NOMO-1 treated with dmso at 0.1 percent for 144 hours (cell line): ENCODE results near the gene GRIN3B.

ENCODE experiments used
- DNase-seq: peaks from one replicate; lab custom pipeline; 2025; ENCODE audit not compliant: unreplicated experiment; lab: John Stamatoyannopoulos, UW

GRIN3B gene

DNA sequence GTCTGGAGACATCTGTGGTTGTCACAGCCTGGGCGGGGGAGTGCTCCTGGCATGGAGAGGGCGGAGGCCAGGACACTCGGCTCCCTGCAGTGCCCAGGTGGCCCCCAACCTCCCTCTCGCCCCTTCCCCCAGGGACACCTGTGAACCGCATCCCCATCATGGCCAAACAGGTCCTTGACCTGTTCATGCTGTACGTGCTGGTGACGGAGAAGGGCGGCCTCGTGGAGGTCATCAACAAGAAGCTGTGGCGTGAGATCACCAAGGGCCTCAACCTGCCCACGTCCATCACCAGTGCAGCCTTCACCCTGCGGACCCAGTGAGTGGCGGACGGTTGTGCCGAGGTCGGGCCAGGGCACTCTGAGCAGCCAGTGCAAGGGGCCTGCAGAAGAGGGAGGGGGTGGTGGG is 36.1 kb upstream of the GRIN3B start:
- DNase-seq, result no peak

DNA sequence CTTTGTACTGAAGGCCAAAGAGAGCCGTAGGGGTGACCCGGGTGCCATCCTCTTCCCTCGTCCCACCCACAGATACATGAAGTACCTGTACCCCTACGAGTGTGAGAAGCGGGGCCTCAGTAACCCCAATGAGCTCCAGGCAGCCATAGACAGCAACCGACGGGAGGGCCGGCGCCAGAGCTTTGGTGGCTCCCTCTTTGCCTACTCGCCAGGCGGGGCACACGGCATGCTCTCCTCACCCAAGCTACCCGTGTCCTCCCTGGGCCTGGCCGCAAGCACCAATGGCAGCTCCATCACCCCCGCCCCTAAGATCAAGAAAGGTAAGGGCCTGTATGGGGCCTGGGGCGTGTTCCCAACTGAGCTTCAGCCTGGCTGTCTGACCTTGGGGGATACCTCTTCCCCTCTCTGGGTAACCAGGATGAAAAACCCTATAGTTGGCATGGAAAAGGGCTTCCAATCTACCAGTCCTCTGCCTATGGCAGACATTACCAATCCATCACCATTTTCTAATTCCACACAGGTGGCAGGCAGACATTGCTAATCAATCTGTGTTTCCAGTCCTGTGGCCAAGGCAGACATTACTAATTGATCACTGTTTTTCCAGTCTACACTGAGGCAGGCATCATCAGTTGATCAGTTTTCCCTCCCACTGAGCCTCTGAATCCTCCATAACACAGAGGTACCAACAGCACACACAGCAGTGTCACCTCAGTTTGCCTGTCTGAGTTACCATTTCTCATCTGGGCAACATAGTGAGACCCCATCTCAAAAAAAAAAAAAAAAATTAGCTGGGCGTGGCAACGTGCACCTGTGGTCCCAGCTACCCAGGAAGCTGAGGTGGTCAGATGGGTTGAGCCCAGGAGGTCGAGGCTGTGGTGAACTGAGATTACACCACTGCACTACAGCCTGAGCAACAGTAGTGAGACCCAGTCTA is 35.2 kb upstream of the GRIN3B start:
- DNase-seq, result no peak

DNA sequence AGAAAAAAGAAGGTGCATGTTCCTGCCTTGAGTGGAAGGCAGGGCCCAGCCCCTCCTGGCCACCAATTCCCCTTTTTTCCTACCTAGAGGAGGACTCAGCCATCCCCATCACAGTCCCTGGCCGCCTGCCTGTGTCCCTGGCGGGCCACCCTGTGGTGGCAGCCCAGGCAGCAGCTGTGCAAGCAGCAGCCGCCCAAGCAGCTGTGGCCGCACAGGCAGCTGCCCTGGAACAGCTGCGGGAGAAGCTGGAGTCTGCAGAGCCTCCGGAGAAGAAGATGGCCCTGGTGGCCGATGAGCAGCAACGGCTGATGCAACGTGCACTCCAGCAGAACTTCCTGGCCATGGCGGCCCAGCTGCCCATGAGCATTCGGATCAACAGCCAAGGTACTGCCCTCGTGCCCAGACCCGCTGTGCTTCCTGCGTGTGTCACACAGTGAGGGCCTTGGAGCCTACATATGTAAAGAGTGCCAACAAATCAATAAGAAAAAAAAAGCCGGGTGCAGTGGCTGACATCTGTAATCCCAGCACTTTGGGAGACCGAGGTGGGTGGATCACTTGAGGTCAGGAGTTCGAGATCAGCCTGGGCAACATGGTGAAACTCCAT is 33.6 kb upstream of the GRIN3B start:
- DNase-seq, result no peak

DNA sequence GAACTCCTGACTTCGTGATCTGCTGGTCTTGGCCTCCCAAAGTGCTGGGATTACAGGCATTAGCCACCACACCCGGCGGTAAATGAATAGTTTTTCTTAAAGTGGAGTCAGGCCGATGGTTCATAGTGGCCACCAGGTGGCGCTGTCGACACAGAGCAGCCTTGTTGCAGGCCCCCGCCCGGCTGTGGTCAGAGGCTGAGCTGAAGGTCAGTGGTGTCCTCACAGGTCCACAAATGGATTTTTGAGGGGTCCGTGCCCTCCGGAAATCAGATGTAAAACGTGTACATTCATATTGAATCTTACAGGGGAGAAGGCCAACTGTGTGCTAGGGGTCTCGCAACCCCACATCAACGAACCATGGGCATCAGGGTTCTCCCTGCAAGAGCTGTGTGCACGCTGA is 29.5 kb upstream of the GRIN3B start:
- DNase-seq, result no peak

DNA sequence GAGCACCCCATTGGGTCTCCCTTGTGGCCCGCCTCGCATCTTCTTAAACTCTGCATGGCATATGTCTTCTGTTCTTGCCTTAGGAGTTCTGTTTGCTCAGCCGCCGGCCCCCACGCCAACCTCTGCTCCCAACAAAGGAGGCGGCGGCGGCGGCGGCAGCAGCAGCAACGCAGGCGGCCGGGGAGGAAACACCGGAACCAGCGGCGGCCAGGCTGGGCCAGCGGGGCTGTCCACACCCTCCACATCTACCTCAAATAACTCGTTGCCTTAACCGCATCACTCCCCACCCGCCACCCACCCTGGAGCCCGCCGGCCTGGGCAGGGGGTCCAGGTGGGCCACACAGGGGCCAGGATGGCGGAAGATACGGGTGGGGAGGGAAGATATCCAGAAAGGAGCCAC is 28.4 kb upstream of the GRIN3B start:
- no peak for DNase-seq

DNA sequence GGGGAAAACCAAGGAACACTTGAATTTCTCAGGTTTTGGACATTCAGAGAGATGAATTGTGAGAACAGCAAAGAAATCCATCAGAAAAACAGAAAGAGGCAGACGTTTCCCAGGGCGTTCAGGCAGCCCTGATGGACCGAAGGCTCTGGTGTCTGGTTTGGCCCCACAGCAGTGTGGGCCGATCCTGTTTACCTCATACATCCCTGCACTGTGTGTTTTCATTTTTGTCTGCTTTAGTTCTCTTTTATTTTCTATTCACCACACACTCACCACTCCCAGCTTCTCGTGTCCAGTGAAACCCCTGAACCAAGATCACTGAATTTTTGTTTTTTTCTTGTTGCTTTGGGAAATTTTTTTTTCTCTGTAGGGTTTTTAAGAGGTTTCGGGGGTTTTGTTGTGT is 27.9 kb upstream of the GRIN3B start:
- no peak for DNase-seq

DNA sequence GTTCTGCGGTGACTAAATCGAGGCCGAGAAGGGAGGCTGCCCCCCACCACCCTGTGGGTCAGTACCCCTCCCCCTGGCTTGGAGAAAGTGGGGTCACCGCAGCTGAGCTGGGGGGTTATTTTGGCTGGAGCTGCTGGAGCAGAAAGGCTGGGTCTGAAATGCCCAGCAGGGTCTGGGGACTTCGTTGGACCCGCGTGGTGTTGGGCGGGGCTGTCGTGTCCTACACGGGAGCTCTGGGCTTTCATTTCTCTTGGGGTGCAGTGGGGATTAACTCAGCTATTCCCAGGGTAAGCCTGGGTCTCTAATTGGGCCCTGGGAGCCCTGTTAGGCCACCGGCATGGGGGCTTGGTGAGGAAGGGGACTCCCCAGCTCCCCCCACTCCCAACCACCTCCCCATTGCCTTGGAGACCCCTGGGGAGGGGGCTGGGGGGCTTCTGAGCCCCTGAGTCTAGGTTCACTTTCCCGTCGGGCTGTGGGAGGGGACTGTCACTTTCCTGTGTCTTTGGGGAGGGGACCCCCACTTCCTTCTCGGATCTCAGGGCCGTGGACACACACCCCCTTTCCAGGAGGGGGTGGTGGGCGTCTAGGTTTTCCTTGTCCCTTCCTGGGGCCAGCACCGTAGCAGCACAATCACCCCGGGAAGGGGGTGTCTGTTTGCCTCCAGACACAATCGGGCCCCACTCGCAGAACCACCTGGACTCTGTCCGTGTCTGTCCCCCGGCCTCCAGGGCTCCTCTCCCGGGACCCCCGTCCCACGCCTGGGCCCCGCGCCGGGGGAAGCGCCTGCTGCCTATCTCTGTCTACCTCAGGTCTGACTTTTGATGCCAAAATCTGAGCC is 26.3 kb upstream of the GRIN3B start:
- no peak for DNase-seq

DNA sequence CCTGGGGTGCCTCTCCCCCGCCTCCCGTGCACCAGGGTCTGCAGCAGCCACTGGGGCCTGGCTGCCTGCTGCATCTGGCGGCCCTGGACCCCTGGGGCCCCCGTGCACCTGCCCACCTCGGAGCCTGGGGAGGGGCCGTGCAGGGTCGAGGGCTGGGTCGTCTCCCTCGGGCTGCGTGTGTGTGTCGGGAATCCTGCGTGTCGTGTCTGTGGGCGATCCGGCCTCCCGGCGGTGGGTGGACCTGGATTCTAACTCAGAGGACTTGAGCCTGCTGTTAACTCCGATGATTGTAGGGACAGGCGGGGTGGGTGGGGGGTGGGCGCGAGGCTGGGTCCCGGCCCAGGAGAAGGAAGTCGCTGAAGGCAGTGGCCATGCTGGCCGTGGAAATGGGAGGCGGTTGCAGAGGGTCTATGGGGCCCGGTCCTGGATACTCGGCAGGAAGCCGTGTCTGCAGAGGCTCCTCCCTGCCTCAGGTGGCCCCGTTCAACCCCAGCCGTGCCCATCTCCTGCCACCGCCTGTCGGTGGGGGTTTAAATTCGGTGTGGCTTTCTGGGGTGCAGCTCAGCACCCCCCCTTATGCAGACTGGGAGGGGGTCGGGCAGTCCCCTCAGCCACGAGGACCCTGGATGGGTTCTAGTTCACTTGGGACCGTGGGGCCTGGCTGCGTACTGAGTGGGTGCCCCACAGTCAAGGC is 25.5 kb upstream of the GRIN3B start:
- no peak for DNase-seq

DNA sequence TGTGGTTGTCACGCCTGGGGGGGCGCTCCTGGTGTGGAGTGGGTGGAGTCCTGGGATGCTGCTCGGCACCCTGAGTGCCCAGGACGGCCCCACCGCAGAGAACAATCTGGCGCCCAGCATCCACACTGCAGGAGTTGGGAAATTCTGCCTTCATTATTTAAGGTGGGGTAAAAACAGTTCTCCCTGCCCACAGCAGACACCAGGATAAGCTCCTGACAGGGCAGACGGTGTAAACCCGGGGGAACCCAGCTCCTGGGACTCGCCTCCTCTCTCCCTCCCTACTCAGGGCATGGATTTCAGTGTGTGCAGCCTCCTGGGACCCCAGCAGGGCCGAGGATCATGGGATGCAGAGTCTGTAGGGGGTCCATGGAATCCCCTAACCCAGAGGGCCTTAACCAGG is 23.7 kb upstream of the GRIN3B start:
- no peak for DNase-seq

DNA sequence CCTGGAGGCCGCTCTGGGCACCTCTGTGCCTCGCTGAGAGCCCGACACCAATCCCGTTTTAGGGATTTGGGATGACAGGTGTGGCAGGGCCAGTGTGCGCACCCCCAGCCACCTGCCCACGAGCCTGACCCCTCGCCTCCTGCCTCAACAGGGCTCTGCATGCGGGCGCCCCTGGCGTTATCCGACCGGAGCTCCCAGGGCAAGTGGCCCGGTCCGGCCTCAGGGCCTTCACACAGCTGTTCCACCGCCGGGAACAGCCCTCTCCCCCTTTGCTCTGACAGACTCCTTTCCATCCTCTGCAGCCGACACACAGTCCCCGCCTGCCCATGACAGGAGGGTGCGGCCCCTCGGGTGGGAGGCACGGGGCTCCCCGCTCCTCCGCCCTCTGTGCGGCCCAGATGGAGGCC is 23.2 kb upstream of the GRIN3B start:
- no peak for DNase-seq

DNA sequence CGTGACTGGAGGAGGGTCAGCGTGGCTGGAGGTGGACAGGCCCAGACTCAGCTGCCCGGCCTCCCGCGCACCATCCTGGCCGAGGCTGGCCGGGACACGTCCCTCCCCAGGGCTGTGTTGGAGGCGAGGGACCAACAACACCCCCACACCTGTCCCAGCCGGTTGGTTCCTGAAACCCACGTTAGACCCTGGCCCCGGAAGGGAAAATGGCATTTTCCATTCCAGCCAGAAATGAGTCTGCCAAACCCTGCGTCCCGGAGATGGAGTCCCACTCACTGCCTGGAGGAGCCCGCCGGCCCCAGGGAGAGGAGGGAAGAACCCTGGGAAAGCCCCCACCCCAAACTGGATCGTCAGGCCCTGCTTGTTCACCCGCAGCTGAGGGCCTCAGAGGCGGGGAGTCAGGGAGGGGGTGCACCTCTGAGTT is 20.9 kb upstream of the GRIN3B start:
- no peak for DNase-seq

DNA sequence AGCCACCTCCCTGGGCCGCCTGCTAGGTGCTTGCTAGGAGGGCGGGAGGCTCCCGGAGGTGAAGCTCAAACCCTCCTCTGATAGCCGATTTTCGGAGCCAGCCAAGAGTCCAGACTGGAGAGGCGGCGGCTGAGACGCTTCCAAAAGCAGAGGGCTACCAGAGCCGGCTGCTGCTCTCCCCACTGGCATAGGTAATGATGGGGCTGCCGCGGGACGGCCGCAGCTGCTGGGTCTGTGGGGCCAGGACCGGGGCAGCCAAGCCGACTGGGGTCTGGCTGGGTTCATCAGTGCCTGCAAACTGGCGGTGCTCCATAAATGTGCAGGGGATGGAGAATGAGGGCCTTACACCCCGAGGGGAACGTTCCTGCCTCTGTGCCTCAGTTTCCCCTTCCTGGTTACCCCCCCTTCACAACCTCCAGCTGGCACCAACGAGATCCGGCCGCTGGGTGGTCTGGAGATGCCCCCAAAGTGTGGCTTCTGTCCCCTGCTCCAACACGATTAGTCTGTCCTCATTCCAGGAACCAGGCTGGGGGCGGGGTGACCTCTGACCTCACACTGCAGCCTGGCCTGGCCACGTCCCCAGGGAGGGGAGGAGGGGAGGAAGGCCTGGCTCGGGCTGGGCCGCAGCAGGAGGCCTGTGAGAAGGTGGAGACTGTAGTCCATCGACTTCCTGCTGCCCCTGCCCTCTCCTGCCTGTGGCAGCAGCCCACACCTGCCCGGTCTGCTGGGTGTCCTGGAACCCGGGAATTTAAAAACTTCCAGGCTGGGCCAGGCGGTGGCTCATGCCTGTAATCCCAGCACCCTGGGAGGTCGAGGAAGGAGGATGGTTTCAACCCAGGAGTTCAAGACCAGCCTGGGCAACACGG is 19.9 kb upstream of the GRIN3B start:
- DNase-seq, result no peak

DNA sequence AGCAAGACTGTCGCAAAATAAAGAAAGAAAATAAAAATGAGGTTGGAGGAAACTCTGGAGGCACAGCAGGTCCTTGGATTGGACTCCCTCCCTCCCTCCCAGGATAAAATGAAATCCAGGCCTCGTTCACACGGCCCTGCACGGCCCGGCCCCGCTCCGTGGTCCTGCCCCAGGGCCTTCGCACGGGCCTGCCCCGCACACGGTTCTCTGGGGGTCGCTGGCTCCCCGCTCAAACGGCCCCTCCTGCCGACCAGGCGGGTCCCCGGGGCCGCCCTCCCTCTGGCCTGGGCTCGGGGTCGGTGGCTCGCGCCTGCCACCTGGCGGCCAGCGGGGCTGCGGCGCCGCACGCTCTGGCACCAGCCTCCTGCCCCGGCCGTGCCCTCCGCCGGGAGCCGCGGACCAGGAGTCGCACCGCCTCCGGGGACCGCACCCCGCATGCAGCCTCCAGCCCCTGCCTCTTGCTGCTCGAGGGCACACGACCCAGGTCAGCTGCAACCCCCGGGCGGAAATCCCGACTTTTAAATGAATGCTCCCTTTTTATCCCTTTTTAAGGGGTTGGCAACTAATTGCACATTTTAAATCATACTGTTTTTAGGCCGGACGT is 17.6 kb upstream of the GRIN3B start:
- peak; percentile 42 for DNase-seq

DNA sequence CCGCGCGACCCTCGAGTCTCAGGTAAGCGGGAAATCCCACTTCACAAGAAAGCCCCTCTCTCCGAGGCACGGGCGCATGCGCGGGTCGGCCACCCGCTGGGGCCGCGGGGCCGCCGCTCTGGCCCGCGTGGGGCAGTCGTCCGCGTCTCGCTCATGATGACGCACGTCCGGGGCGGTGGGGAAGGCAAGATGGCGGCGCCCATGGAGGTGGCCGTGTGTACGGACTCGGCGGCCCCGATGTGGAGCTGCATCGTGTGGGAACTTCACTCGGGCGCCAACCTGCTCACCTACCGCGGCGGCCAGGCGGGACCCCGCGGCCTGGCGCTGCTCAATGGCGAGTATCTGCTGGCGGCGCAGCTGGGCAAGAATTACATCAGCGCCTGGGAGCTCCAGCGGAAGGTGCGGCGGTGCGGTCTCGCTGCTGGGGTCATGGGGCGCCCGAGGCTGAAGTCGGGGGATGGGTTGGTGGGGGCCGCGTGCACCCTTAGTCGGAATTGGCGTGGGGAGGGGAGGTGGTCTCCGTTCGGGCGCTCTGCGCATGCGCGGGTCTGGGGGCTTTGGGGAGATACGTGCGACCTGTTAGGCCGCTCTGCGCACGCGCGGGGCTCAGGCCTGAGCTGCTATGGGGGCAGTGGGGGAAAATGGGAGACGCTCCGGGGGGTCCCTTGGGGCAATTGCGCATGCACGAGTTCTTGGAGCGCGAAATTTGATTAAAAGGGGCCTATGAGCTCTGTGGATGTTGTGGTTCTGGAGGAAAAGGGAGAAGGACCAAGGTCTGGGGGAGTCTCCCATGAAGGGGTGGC is 15.9 kb upstream of the GRIN3B start, which contains the start of gene WDR18:
TSS of gene WDR18 (plus strand) at position 181 of the 803 bp plus-strand sequence. CDS start at position 190, 9 bp downstream.
- peak; percentile 74 for DNase-seq

DNA sequence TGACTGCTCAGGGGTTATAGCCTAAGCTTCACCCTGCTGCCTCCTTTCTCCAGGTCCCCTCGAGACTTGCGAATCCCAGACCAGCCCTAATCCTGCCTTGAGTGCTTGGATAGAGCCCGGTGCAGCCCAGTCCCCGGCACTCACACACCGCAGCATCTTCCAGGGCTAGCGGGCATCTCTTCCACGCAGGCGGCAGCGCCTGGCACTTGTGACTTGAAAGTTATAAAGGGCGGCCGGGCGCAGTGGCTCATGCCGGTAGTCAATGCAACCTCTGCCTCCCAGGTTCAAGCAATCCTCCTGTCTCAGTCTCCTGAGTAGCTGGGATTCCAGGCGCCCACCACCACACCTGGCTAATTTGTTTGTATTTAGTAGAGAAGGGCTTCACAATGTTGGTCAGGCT is 14.1 kb upstream of the GRIN3B start:
- DNase-seq, result no peak

DNA sequence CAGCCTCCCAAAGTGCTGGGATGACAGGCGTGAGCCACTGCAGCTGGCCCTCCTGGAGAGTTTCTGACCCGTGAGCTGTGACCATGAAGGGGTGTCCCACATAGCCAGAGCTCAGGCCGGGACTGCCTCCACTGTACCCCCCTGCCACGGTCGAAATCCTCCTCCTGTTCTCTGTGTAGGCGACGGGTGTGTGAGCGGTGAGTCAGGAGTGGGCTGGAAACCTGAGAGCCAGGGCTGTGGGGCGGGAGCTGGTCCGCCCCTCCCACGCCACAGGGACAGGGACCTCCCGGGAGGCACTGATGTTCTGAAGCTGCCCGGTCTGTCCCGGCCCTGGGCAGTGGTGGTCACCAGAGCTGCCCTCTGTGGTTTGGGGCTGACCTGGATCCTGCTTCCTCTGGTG is 12.1 kb upstream of the GRIN3B start:
- no peak for DNase-seq

DNA sequence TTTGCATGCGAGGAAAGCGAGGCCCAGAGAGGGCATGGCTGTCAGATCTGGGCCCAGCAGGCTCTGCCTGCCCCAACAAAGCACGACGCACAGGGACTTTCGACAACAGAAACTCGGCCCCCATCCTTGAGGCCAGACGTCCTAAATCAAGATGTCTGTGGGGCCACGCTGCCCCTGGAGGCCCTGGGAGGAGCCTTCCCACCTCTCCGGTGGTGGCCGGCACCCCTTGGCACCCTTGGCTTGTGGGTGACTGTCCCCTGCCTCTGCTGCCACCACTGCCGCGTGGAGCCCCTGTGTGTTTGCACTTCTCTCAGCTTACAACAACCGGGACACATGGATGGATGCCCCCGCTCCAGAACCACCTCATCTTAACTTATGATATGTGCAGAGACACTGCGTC is 11.7 kb upstream of the GRIN3B start:
- DNase-seq, result no peak

DNA sequence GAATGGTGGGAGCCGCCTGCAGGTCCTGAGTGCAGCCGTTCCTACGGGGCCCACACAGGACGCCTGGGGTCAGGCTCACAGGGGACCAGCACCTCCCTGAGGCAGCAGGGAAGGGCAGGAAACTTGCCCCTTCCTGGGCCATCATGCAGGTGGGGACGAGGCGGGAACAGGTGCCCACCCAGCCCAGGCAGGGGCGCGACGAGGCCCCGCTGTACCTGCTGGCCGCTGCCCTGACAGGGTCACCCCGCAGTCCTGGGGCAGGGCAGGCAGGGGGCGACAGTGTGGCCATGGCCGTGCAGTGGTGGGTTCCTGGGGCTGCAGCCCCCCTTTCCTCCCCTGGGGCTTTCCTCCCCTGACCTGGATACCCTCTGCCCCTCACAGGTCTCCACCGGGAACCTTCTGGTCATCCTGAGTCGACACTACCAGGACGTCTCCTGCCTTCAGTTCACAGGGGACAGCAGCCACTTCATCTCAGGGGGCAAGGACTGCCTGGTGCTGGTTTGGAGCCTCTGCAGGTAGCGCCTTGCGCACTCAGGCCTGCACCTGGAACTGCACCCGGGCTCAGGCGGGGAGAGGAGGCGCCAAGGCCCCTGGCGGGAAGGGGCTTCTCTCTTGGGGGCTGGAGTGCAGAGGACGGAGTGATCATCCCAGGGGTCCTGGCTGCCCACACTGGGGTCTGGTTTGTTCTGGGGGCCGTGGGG is 10.7 kb upstream of the GRIN3B start:
- no peak for DNase-seq
